Smooth muscle cell (in vitro differentiated cells): Measurements from ENCODE around the gene BLOC1S4. TPM values are rescaled to one million over a fixed set of nuclear protein-coding genes. Genes with fewer than 3 reads are reported as not detected.

ENCODE experiments used
- DNase-seq: peaks from one replicate; lab custom pipeline; 2025; ENCODE audit not compliant: unreplicated experiment; lab: John Stamatoyannopoulos, UW
- H2AFZ ChIP-seq: fragments of 200-600 bp; sonication (generic); 2 replicates; pipeline ENCODE4 v1.6.0; 2016; ENCODE audit warnings: antibody characterized with exemption, low read depth, mild to moderate bottlenecking
- H3F3A ChIP-seq: fragments of 200-600 bp; sonication (generic); 2 replicates; pipeline ENCODE4 v1.6.0; 2017; ENCODE audit warnings: antibody characterized with exemption, low read depth
- H3K27ac ChIP-seq: fragments of 200-600 bp; sonication (generic); 2 replicates; pipeline ENCODE4 v1.5.1; 2016; ENCODE audit warnings: low read depth, mild to moderate bottlenecking
- H3K27me3 ChIP-seq: fragments of 200-600 bp; sonication (generic); 2 replicates; pipeline ENCODE4 v1.6.1; 2016; ENCODE audit warnings: low read depth, mild to moderate bottlenecking
- H3K36me3 ChIP-seq: fragments of 200-600 bp; sonication (generic); 2 replicates; pipeline ENCODE4 v1.5.1; 2016; ENCODE audit warnings: low read depth
- H3K4me1 ChIP-seq: fragments of 200-600 bp; sonication (generic); 2 replicates; pipeline ENCODE4 v1.5.1; 2016; ENCODE audit warnings: low read depth
- H3K4me2 ChIP-seq: fragments of 200-600 bp; sonication (generic); 2 replicates; pipeline ENCODE4 v1.6.0; 2016; ENCODE audit warnings: mild to moderate bottlenecking
- H3K4me3 ChIP-seq: fragments of 200-600 bp; sonication (generic); 2 replicates; pipeline ENCODE4 v1.5.1; 2016; ENCODE audit warnings: mild to moderate bottlenecking
- H3K79me2 ChIP-seq: fragments of 200-600 bp; sonication (generic); 2 replicates; pipeline ENCODE4 v1.6.0; 2016; ENCODE audit warnings: low read depth, mild to moderate bottlenecking
- H3K9ac ChIP-seq: fragments of 200-600 bp; sonication (generic); 2 replicates; pipeline ENCODE4 v1.6.0; 2016; ENCODE audit warnings: low read depth
- H3K9me3 ChIP-seq: fragments of 200-600 bp; sonication (generic); replicated peaks from 2 replicates; pipeline ENCODE4 v1.5.1; 2016; ENCODE audit warnings: low read depth
- H4K20me1 ChIP-seq: fragments of 200-600 bp; sonication (generic); 2 replicates; pipeline ENCODE4 v1.6.0; 2016; ENCODE audit warnings: low read depth
- WGBS: methylation state at CpG from one replicate; pipeline ENCODE4 v1.1.7; 2016; ENCODE audit warnings: low lambda C conversion rate; 5-methylcytosine and 5-hydroxymethylcytosine counted together
- polyA plus RNA-seq: library from polyadenylated mRNA; unstranded; fragments of >200 nt; fragmentation: Nextera tagmentation; extraction: Ambion mirVana; gene quantifications from 2 replicates; pipeline ENCODE4 v1.2.1, GENCODE V29; 2016
- total RNA-seq: library from RNA; depleted of rRNA; stranded (reverse); fragments of >200 nt; gene quantifications from 2 replicates; pipeline ENCODE4 v1.2.3, GENCODE V29; 2014
- TF ChIP-seq, protein P1 (sequence below): fragments of 200-600 bp; sonication (generic); IDR thresholded peaks from 2 replicates; pipeline ENCODE4 v1.5.1; 2017; ENCODE audit warnings: borderline replicate concordance, mild to moderate bottlenecking, antibody characterized with exemption; ENCODE audit not compliant: insufficient read depth, poor library complexity, severe bottlenecking

The BLOC1S4 gene
- total and polyA plus RNA-seq, 2 experiments from 2014 or later = 21.8 to 41.8 TPM

DNA sequence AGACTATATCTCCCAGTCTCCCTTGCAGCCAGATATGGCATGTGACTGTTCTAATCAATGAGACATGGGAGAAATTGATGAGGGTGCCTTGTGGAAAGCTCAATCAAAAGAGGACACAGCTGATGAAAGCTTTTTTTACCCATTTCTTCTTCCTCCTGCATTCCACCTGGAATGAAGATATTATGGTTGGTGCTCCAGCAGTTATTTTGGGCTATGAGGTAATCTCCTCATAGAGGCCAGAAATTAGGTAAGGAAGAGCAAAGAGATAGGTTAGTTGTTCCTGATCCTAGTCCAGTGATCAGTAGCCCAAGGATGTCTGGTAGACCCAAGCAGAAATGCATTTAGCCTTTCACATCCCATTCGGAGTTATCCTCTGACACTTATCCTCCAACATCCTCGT is 49.7 kb downstream of the BLOC1S4 start:
- DNase-seq = no peak
- Histone ChIP-seq H3F3A (no peaks in the 10 kb centered on the region), H3K27me3 (no peaks in the 10 kb centered on the region), H3K36me3 (no peaks in the 10 kb centered on the region), H3K79me2 (no peaks in the 10 kb centered on the region), H3K4me2 (no peak overlapping the region), H4K20me1 (no peaks in the 10 kb centered on the region), H3K4me3 (no peak overlapping the region), H3K9me3 (no peaks in the 10 kb centered on the region), H3K27ac (no peak overlapping the region), H3K9ac (no peak overlapping the region), H2AFZ (no peak overlapping the region), H3K4me1 (no peaks in the 10 kb centered on the region)
- TF ChIP-seq, protein P1, sequence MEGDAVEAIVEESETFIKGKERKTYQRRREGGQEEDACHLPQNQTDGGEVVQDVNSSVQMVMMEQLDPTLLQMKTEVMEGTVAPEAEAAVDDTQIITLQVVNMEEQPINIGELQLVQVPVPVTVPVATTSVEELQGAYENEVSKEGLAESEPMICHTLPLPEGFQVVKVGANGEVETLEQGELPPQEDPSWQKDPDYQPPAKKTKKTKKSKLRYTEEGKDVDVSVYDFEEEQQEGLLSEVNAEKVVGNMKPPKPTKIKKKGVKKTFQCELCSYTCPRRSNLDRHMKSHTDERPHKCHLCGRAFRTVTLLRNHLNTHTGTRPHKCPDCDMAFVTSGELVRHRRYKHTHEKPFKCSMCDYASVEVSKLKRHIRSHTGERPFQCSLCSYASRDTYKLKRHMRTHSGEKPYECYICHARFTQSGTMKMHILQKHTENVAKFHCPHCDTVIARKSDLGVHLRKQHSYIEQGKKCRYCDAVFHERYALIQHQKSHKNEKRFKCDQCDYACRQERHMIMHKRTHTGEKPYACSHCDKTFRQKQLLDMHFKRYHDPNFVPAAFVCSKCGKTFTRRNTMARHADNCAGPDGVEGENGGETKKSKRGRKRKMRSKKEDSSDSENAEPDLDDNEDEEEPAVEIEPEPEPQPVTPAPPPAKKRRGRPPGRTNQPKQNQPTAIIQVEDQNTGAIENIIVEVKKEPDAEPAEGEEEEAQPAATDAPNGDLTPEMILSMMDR = no peak
- 92% methylated on average over 2 of the region's 2 CpGs for WGBS

Other genes starting within 250 kb of the BLOC1S4 start
- 0.76 and 1.8 TPM in 2 replicates for gene PPP2R2C, start 243.6 kb upstream of the BLOC1S4 start, total RNA-seq
- gene PPP2R2C, start 243.6 kb upstream of the BLOC1S4 start, polyA plus RNA-seq = 0.54 and 0.76 TPM in 2 replicates
- gene MAN2B2, start 141.0 kb upstream of the BLOC1S4 start, total RNA-seq = 15.5 and 18.3 TPM in 2 replicates
- gene MAN2B2, start 141.0 kb upstream of the BLOC1S4 start, polyA plus RNA-seq = 14.5 and 19.6 TPM in 2 replicates
- 165 TPM in 2 replicates for gene MRFAP1, start 75.5 kb upstream of the BLOC1S4 start, total RNA-seq
- 206 and 231 TPM in 2 replicates for gene MRFAP1, start 75.5 kb upstream of the BLOC1S4 start, polyA plus RNA-seq
- gene S100P, start 22.3 kb upstream of the BLOC1S4 start, total RNA-seq = 1.3 and 4.0 TPM in 2 replicates
- 6.6 and 27.3 TPM in 2 replicates for gene S100P, start 22.3 kb upstream of the BLOC1S4 start, polyA plus RNA-seq
- gene MRFAP1L1, start 6.3 kb upstream of the BLOC1S4 start, total RNA-seq = 67.1 and 70.2 TPM in 2 replicates
- 46.2 and 48.9 TPM in 2 replicates for gene MRFAP1L1, start 6.3 kb upstream of the BLOC1S4 start, polyA plus RNA-seq
- gene KIAA0232, start 66.6 kb downstream of the BLOC1S4 start, total RNA-seq = 16.6 and 36.0 TPM in 2 replicates
- 8.4 and 9.5 TPM in 2 replicates for gene KIAA0232, start 66.6 kb downstream of the BLOC1S4 start, polyA plus RNA-seq
- 24.4 and 31.6 TPM in 2 replicates for gene TBC1D14, start 193.7 kb downstream of the BLOC1S4 start, total RNA-seq
- 13.0 and 20.9 TPM in 2 replicates for gene TBC1D14, start 193.7 kb downstream of the BLOC1S4 start, polyA plus RNA-seq